Measurements from ENCODE around the gene XPO5. TPM values are rescaled to one million over a fixed set of nuclear protein-coding genes. Genes with fewer than 3 reads are reported as not detected.

XPO5 gene
- total and polyA plus RNA-seq, 9 of the 15 experiments (the other 6 are each of a cell fraction or from before 2014, with no cell fraction given): 36.0 to 170 (median 99.1) TPM

- TF ChIP-seq, protein P1, sequence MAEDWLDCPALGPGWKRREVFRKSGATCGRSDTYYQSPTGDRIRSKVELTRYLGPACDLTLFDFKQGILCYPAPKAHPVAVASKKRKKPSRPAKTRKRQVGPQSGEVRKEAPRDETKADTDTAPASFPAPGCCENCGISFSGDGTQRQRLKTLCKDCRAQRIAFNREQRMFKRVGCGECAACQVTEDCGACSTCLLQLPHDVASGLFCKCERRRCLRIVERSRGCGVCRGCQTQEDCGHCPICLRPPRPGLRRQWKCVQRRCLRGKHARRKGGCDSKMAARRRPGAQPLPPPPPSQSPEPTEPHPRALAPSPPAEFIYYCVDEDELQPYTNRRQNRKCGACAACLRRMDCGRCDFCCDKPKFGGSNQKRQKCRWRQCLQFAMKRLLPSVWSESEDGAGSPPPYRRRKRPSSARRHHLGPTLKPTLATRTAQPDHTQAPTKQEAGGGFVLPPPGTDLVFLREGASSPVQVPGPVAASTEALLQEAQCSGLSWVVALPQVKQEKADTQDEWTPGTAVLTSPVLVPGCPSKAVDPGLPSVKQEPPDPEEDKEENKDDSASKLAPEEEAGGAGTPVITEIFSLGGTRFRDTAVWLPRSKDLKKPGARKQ (CRISPR knock-in tag; IDR thresholded peaks at IDR 0.05): no peak
- TF ChIP-seq ZNF76 (CRISPR knock-in tag; IDR thresholded peaks at IDR 0.05; ENCODE audit: borderline replicate concordance) (no peak), PBX2 (CRISPR knock-in tag; IDR thresholded peaks at IDR 0.05; ENCODE audit: low read depth) (no peak), PBX2 (tag; conservative IDR thresholded peaks at IDR 0.05; ENCODE audit: low read depth) (no peak; the same call in 1 of the 2 replicates), SIX5 (IDR thresholded peaks at IDR 0.05; ENCODE audit: borderline replicate concordance in 1 of 2, insufficient read depth in 1 of 2, low read depth in 1 of 2, low read length in 2 of 2) (no peak), FOXK2 (conservative IDR thresholded peaks at IDR 0.05 in 1 of 2, IDR thresholded peaks at IDR 0.05 in 1 of 2; ENCODE audit: low read depth in 2 of 2) (0 out of 4 replicates have a peak, but pooled peaks of 1 of the 2 experiments have one; percentile 52), CREB1 (IDR thresholded peaks at IDR 0.05) (peak; percentile 83), CREB1 (CRISPR knock-in tag; IDR thresholded peaks at IDR 0.05) (peak; percentile 88), GTF2E2 (tag; IDR thresholded peaks at IDR 0.05) (peak; percentile 75; the same call in 1 of the 2 replicates), TEAD4 (IDR thresholded peaks at IDR 0.05; ENCODE audit: low read length) (peak; percentile 13; the same call in 1 of the 2 replicates), TEAD4 (CRISPR knock-in tag; IDR thresholded peaks at IDR 0.05; ENCODE audit: borderline replicate concordance) (no peak), EP400 (IDR thresholded peaks at IDR 0.05) (peak; percentile 74), MYNN (IDR thresholded peaks at IDR 0.05) (no peak; the same call in 1 of the 2 replicates), MYNN (CRISPR knock-in tag; IDR thresholded peaks at IDR 0.05) (no peak), EWSR1 (IDR thresholded peaks at IDR 0.05; ENCODE audit: borderline replicate concordance, low read depth, partially characterized antibody) (no peak), ZNF239 (CRISPR knock-in tag; IDR thresholded peaks at IDR 0.05) (no peak), NR0B1 (IDR thresholded peaks at IDR 0.05; ENCODE audit: partially characterized antibody) (no peak)
- TF ChIP-seq, protein P2, sequence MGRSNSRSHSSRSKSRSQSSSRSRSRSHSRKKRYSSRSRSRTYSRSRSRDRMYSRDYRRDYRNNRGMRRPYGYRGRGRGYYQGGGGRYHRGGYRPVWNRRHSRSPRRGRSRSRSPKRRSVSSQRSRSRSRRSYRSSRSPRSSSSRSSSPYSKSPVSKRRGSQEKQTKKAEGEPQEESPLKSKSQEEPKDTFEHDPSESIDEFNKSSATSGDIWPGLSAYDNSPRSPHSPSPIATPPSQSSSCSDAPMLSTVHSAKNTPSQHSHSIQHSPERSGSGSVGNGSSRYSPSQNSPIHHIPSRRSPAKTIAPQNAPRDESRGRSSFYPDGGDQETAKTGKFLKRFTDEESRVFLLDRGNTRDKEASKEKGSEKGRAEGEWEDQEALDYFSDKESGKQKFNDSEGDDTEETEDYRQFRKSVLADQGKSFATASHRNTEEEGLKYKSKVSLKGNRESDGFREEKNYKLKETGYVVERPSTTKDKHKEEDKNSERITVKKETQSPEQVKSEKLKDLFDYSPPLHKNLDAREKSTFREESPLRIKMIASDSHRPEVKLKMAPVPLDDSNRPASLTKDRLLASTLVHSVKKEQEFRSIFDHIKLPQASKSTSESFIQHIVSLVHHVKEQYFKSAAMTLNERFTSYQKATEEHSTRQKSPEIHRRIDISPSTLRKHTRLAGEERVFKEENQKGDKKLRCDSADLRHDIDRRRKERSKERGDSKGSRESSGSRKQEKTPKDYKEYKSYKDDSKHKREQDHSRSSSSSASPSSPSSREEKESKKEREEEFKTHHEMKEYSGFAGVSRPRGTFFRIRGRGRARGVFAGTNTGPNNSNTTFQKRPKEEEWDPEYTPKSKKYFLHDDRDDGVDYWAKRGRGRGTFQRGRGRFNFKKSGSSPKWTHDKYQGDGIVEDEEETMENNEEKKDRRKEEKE (IDR thresholded peaks at IDR 0.05; ENCODE audit: borderline replicate concordance in 1 of 2, control insufficient read depth in 1 of 2, low read depth in 2 of 2, low read length in 1 of 2): no peak
These were observed 98.4 kb downstream of the XPO5 start, which contains the start of gene TJAP1 (continued) for GRCh38 chr6:43477235-43478007.
